SK-N-SH (cell line): ENCODE data around the gene MYPOP.

ENCODE experiments used
- EZH2phosphoT487 ChIP-seq: fragments of 200-600 bp; sonication (generic); IDR thresholded peaks from 2 replicates; pipeline ENCODE4 v1.6.1; 2017; ENCODE audit warnings: low read depth, mixed run types, mild to moderate bottlenecking, antibody characterized with exemption, moderate library complexity, borderline replicate concordance
- GABPA ChIP-seq: IDR thresholded peaks from 2 replicates; pipeline ENCODE4 v1.4.0; 2012; ENCODE audit warnings: low read depth, mild to moderate bottlenecking
- JUND ChIP-seq: IDR thresholded peaks from 2 replicates; pipeline ENCODE4 v1.4.0; 2012
- MXI1 ChIP-seq: IDR thresholded peaks from 2 replicates; pipeline ENCODE4 v1.6.1; 2012; ENCODE audit warnings: mild to moderate bottlenecking, low read depth, low read length, improper control_type of control experiment
- PBX3 ChIP-seq: IDR thresholded peaks from 2 replicates; pipeline ENCODE4; 2012
- RXRA ChIP-seq: IDR thresholded peaks from 2 replicates; pipeline ENCODE4 v1.4.0; 2012; ENCODE audit warnings: low read depth, mild to moderate bottlenecking, borderline replicate concordance
- SMC3 ChIP-seq: IDR thresholded peaks from 2 replicates; pipeline ENCODE4 v1.6.1; 2012; ENCODE audit warnings: low read depth, low read length, improper control_type of control experiment
- TAF1 ChIP-seq: IDR thresholded peaks from 2 replicates; pipeline ENCODE4 v1.6.1; 2012; ENCODE audit warnings: low read depth, mild to moderate bottlenecking, low read length, moderate library complexity, borderline replicate concordance
- ZBTB33 ChIP-seq: IDR thresholded peaks from 2 replicates; pipeline ENCODE4 v1.4.0; 2012; ENCODE audit warnings: low read depth, borderline replicate concordance
- TF ChIP-seq, protein P1 (sequence below): fragments of 200-600 bp; sonication (generic); IDR thresholded peaks from 2 replicates; pipeline ENCODE4 v1.6.1; 2017; ENCODE audit warnings: antibody characterized with exemption, mild to moderate bottlenecking, moderate library complexity

DNA sequence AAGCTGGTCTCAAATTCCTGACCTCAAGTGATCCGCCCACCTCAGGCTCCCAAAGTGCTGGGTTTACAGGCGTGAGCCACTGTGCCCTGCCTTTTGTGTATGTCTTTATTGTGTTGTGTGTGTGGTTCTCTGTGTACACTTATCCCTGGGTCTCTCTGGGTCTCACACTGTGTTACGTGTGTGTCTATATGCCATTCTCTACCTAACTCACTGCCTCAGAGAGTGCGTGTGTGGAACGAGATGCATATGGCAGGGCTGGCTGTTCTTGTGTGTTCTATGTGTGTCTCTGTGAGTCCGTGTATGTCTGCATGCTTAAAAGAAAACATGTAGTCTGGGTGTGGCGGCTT is 27.8 kb downstream of the MYPOP start:
- TF ChIP-seq ZBTB33 (no peak), RXRA (no peak), JUND (no peak), TAF1 (no peak), MXI1 (no peak), GABPA (no peak), PBX3 (no peak), EZH2phosphoT487 (no peak), SMC3 (no peak)
- TF ChIP-seq, protein P1, sequence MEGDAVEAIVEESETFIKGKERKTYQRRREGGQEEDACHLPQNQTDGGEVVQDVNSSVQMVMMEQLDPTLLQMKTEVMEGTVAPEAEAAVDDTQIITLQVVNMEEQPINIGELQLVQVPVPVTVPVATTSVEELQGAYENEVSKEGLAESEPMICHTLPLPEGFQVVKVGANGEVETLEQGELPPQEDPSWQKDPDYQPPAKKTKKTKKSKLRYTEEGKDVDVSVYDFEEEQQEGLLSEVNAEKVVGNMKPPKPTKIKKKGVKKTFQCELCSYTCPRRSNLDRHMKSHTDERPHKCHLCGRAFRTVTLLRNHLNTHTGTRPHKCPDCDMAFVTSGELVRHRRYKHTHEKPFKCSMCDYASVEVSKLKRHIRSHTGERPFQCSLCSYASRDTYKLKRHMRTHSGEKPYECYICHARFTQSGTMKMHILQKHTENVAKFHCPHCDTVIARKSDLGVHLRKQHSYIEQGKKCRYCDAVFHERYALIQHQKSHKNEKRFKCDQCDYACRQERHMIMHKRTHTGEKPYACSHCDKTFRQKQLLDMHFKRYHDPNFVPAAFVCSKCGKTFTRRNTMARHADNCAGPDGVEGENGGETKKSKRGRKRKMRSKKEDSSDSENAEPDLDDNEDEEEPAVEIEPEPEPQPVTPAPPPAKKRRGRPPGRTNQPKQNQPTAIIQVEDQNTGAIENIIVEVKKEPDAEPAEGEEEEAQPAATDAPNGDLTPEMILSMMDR: no peak
